Measurements from ENCODE around the gene ATXN1. TPM values are rescaled to one million over a fixed set of nuclear protein-coding genes. Genes with fewer than 3 reads are reported as not detected.
"Not testable (repeated sequence)": the region's sequence is repeated elsewhere in the genome, so short reads cannot be mapped to it uniquely, and the experiment has no call there.

Gene ATXN1
- total RNA-seq, 1 donor from 2014 or later: 9.1 TPM

- not testable (repeated sequence) for DNase-seq (ENCODE audit: low read depth in 2 of 2)
Measured at GRCh38 chr6:16702627-16703378, 58.5 kb downstream of the ATXN1 start.

- no peak for DNase-seq (ENCODE audit: low read depth in 2 of 2)
Measured at GRCh38 chr6:16700916-16701234, 60.4 kb downstream of the ATXN1 start.

GRCh38 chr6:16700202-16700915 lies 60.9 kb downstream of the ATXN1 start:
- peak; percentile 41 to 47 for DNase-seq (ENCODE audit: low read depth in 2 of 2)

DNA sequence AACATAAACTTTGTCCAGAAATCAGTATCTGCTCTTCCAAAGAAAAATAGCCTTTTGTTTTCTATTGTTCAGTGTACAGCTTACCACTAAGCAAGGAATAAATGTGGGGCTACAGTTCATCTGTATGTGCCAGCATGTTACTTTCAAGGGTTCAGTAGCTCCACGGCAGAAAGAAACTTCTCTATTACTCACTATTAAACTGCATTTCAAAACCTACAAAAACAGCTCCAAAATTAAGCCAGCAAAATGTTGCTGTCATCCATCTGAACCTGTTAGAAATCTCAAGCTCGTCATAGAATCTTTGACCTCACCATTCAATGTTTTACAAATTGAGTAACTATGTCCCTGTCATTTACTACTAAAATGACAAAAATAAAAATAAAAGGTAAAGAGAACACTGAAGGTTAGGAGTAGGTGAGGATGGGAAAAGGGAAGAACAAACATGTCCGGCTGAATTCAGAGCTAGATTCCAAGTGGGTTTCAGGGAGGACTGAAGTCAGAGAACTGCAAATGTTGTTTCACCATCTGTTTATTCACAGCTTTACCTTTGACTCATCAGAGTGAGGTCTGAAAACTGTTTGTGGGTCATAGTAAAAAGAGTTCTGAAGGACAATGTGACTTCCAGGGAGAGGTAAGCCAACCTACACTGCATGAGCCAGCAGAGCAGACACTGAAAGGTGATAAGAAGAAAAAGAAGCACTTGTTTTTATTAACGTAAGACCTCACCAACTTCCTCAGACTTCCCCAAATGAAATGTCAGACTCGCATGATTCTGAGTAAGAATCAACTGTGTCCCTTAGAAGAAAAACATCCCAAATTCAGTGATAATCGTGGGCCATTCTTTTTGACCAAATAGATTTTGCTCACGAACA lies 62.0 kb downstream of the ATXN1 start:
- DNase-seq (ENCODE audit: low read depth in 2 of 2): no peak

GRCh38 chr6:16698162-16698533 lies 63.1 kb downstream of the ATXN1 start:
- DNase-seq (ENCODE audit: low read depth in 2 of 2): no peak

- DNase-seq (ENCODE audit: low read depth in 2 of 2): no peak
Measured at GRCh38 chr6:16697437-16698161, 63.7 kb downstream of the ATXN1 start.

DNA sequence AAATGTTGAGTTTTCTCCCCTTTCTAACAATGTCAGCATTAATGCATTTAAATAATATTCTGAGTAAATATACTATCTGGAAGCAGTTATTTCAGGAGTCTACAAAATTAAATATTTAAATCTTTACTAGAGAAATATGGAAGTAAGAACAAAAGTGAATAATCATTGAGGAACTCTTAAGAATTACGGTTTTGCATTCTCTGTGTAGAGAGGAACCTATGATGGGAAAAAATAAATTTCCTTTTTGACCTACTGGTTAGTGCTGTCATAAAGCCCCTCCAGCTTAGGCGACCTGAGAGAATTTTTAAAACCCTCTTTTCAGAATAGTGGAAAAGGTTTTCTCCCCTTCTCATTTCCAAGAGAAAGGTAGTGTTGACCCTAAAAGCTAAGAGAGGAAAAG lies 64.8 kb downstream of the ATXN1 start:
- no peak for DNase-seq (ENCODE audit: low read depth in 2 of 2)

GRCh38 chr6:16694781-16695578 lies 66.3 kb downstream of the ATXN1 start:
- DNase-seq (ENCODE audit: low read depth in 2 of 2): no peak

- no peak for DNase-seq (ENCODE audit: low read depth in 2 of 2)
Measured at GRCh38 chr6:16691324-16691723, 69.9 kb downstream of the ATXN1 start.

- DNase-seq (ENCODE audit: low read depth in 2 of 2): no peak
Measured at GRCh38 chr6:16690608-16691142, 70.6 kb downstream of the ATXN1 start.

DNA sequence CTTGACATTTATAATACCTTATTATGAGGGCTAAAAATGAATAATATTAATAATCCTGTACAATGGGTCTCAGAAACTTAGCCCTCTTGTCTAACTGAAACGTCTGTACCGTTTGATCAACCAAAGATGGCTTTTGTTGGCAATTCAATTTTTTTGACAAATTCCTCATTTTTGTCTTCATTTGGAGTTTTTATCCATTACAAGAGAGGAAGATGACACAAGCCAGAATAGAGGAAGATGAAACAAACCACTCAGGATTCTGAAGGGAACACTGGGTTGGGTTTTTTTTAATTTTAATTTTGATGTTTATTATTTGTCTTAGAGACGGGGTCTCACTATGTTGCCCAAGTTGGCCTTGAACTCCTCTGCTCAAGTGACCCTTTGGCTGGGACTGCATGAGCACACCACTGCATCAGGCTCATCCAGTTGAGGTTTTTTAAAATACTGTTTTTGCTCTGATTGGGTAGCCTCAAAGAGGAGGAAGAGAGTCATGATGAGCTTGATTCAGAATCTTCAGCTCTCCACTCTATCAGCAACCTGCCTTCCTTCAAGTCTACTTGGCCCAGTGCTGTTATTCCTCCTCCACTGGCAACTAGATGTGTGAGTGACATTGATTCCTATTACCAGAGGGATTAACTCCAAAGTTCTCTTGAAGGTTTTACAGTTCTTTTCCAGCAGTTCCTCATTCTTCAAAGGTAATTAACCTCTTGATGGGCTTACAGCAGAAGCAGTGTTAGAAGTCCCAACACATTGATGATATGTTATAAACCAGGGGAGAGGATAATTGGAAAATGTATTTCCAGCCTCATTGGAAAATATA lies 71.3 kb downstream of the ATXN1 start:
- DNase-seq (ENCODE audit: low read depth in 2 of 2): no peak

- DNase-seq (ENCODE audit: low read depth in 2 of 2): peak; percentile 42 to 94
Measured at GRCh38 chr6:16688984-16689636, 72.2 kb downstream of the ATXN1 start.

- no peak for DNase-seq (ENCODE audit: low read depth in 2 of 2)
Measured at GRCh38 chr6:16688436-16688835, 72.8 kb downstream of the ATXN1 start.

GRCh38 chr6:16687045-16687444 lies 74.2 kb downstream of the ATXN1 start:
- DNase-seq (ENCODE audit: low read depth in 2 of 2): no peak

DNA sequence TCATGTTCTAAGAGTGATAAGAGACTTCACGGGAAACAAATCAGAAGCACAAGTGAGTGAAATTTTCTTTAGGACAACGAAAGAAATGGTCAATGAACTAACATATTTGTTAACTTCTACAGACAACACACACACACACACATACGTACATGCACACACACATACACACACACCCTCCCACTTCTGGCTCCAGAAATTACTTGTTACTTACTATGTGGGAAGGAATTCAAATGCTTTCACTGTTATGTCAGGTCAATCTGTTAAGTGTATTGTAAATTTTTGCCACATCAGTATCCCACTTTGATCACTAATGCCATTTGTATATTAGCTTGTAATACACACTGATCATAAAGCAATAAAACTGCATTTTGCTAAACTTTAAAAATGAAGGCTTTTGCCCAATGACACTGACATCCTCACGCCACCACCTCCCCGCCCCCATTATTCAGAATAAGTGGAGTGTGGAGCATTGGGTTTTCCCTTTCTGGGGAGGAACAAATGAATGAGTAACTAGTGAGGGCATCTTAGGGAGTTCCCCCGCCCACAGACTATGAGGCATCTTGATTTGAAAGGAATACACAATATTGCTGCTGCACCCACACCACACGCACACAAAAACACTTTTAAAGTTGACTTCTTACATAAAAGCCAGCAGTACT lies 76.2 kb downstream of the ATXN1 start:
- peak in 1 of 2 donors; percentile 56 for DNase-seq (ENCODE audit: low read depth in 2 of 2)

DNA sequence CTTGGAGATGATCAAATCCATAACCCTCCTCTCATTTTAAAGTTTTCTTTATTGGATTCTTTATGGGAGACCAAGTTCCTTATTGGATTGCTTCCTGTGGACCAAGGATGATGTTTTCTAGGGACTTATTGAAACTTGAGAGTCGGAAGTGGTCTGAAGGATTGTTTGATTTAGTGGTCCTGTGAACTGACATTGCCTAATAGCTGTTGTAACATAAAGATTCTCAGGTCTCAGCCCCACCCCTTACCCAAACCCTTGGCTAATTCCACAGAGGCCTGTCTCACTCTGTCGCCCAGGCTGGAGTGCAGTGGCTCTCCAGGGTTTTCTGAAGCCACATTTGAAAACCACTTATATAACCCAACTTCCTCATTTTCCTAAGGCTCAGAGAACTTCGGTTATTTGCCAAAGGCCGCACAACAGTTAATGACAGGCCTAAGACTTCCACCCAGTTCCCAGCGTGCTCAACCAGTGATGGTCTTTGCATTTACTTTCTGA lies 77.0 kb downstream of the ATXN1 start:
- DNase-seq (ENCODE audit: low read depth in 2 of 2): no peak

DNA sequence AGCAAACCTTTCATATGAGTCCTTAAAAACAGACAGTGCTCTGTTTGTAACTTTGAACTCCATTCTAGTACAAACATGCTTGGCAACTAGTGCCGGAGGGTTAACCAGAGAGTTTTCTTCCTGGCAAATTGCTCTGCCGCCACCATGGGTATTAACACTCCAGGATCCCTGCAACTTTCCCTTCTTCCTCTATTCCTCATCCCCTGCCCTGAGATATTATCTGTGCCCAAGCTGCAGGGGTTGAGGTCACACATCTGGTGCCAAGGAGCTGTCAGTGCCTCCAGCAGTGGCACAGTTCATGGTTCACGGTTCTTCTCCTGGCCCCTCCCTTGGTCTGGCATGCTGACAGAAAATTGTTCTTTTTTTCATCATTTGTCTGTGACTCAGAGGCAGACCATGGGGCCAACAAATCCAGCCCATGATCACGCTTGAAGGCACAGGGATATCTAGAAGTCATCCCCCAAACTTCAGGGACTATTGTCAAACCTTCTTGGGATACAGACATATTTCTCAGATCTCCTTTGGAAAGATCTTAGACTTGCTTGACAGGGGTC lies 77.5 kb downstream of the ATXN1 start:
- peak; percentile 25 to 74 for DNase-seq (ENCODE audit: low read depth in 2 of 2)

- DNase-seq (ENCODE audit: low read depth in 2 of 2): peak in 1 of 2 donors; percentile 86
Measured at GRCh38 chr6:16681260-16681873, 79.9 kb downstream of the ATXN1 start.

Data from lung microvascular endothelial cell (primary cell).